HG03196 (cell line): ENCODE measurements around the gene B4GALT4.
"Not testable (repeated sequence)": the region's sequence is repeated elsewhere in the genome, so short reads cannot be mapped to it uniquely, and the experiment has no call there.

Experiments used
- ATAC-seq: cut with Tn5 transposase; IDR thresholded peaks from one replicate; pipeline ENCODE4 v1.9.1; 2021; ENCODE audit not compliant: unreplicated experiment

The B4GALT4 gene

DNA sequence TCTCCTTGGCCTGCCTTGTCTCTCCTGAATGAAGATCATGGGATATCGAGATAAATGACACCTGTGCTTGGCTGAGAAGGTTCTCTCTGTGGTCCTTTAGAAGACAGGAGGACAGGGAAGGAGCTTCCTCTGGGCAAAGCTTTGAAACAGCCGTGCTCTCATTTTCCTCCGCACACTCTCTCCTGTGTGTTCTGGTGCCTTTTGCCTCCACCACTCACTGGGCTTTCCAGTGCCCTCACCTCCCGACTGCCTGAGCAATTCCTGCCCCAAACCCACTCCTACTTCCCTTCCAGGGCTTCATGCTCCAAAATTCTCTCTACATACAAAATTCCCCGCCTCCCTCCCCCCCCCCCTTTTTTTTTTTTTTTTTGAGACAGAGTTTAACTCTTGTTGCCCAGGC is 35.0 kb downstream of the B4GALT4 start:
- no peak for ATAC-seq

DNA sequence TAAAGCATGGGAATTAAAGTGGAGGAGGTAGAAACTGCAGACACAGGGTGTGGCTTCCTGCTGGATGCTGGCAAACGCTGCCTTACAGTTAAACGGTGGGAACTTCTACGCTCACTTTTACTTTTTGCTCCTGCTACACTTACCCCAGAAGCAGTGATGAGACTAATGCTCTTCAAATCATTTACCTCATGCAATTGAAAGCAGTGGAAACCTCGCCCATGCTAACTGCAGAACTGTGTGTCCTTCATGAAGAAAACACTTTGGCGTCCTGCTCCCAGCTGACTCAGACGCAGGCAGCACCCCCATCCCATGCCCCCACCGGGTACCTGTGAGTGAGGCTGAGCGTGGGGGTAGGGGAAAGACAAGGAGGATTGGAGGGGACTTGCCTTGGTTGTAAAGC is 35.5 kb downstream of the B4GALT4 start:
- ATAC-seq = no peak

DNA sequence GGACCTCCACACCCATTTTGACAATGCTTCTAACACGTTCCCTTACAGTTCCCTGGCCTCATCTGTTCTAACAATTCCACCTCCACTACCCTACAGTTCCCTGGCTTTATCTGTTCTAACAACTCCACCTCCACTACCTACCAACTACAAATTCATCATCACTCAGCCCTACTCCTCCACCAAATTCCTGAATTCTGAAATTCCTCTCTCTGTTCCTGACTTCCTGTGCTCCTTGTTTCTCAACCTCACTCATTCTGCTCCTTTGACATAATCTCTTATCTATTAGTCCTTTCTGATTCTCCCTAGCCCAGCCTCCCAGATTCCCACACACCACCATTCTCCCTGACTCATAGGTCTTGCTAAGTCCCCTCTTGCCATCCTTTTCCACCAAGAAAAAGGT is 44.8 kb downstream of the B4GALT4 start:
- no peak for ATAC-seq

DNA sequence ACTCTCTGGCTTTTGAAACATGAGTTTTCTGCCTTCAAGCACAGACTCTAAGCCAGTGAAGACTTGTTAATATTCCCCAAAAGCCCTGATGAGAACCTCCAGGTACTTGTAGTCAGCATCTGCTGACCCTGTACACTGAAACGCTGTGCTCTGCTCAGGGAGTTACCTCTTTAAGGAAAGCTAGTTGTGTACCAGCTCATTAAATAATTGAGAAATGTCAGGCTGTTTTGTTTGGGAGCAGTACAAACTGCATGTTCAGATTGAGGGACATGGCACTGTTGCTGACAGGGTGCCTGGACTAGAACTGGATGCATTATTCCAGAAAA is 45.6 kb downstream of the B4GALT4 start:
- ATAC-seq = no peak

DNA sequence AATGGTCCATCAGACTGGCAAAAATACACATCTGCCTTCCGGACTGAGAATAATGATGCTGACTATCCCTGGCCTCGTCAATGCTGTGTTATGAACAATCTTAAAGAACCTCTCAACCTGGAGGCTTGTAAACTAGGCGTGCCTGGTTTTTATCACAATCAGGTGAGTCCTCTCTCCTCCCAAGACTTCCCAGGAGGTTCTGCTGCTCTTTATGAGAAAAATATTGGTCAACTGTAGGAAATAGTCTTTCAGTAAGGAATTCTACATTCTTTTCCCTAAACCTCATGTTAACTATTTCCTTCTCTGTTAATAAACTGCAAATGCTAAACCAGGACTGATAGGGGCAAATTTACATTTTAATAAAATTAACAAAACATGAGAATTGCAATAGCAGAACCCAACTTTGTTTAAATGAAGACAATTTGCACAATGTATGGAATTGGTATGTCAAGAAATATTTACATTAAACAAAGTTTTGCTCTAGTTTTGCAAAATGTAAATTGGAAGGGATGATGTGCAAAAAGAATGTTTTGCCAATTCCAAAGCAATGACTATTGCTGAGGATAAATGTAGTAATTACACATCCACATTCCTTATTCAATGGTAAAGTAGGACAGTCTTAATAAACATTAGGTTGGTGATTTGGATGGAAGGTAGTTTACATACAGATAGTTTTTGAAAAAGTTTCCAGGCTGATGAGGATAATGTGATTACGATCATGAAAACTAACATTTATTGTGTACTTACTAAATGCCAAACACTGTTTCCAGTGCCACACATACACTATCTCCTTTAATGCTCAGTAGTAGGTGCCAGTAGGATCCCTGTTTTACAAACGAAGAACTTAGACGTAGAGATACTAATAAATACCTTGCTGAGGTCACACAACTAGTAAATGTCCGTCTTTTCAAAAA is 46.2 kb downstream of the B4GALT4 start:
- no peak for ATAC-seq

DNA sequence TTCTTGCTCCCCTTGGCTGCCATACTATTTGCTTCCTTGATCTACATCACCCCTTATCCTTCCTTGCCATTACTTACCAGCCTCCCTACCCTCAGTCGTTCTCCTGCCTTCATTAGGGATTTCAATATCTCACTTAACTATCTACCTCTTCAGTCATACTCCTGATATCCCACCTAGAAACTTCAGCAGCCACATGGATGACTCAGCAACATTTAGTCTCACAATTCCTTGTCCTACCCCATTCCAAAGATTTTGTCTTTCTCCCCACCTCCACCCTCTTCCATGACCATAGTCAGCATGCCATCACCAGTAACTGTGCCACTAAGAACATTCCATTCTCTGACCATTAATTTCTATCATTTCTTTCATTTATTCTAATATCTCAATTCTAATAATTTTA is 48.9 kb downstream of the B4GALT4 start:
- no peak for ATAC-seq

DNA sequence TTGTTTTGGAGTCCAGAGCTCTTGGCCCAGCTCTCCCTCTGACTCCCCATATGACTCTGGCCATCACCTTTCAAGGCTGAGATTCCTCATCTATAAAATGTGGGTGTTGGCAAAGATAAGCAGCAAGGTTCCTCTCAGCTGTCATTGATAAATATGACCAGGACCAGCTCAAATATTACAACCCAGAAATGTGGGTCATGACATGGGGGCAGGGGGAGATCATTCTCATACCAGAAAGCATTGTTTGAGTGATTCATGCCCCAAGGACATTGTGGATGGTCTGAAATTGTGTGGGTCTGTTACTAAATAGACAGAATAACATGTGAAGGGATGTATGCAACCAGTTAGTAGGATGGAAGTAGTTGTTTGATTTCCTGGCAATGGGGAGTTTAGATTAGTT is 53.4 kb downstream of the B4GALT4 start:
- ATAC-seq = no peak

DNA sequence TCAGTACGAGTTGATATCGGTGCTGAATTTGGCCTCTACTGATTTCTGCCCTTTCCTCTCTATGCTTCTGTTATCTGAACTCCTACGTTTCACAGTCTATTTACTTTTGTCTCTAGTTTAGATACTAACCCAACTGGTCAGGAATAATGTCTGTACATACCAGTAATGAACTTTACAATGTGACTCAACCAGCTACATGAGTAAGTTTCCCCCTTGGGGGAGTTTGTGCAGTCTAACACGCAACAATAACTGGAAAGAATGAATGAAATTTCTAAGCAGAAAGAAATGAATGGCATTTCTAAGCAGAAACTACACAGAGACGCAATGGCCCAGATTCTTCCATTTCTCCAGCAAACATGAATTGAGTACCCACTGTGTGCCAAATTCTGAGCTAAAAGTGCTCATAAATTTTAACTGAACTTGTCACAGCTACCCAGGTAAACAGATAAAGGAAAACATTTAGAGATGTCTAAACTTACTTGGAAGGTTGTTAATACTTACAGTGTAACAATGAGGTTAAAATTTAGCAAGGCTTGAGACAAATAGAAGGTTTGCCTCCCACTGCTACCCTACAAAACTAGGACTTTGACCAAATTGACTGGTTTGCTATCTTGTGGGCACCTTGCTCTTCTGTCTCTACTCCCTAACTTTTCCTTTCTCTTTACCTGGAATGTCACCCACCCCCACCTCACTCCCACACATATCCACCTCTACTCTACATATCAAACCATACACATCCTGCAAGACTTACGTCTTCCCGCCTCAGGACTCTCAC is 55.7 kb downstream of the B4GALT4 start:
- no peak for ATAC-seq

DNA sequence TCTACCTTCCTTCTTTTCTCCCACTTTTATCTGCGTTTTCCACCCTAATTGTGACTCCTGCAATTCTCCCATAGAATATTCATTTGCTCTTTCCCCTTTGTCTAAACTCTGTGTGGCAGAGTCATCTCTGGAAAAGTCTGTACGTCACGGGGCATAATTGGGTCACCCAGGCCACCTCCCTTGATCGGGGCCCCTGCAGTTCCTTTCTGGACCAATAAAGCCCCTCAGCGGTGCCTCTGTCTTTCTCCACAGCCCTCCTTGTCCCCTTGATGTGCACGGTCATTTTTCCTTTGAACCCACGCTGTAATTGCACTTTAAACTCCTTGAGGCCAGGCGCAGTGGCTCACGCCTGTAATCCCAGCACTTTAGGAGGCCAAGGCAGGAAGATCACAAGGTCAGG is 56.6 kb downstream of the B4GALT4 start:
- ATAC-seq = no peak

DNA sequence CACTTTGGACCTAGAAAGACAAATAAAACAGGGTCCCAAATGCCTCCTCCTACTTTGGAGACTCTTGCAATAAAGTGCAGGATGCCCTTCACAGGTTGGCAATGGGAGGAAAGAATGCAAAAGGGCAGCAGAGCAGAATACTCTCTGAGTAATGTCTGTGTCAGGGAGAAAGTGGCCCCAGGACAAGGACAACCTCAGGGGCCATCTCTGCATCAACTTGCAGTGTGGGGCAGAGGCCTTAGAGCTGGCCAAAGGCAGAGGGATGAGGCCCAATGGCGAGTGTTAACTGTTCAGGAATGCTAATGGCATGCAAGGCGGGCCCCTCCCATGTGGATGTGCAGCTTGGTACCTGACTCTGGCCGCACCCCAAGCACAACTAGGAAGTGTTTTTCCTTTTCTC is 58.9 kb downstream of the B4GALT4 start:
- no peak for ATAC-seq

DNA sequence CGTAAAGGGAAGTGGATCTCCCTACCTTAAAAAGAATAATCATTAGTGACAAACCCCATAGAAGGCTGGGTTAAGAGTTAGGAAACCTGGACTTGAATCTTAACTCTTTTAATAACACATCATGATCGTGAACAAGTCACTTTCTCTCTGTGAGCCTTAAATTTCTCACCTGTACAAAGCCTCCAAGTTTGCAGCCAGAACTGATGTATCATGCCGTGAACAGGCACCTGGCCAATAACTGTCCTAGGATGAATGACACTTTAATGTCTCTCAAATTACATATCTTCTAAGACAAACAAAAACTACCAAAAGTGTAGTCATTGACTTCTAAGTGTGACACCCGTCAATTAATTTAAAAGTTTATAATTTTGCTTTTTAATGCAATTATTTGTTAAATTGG is 63.4 kb downstream of the B4GALT4 start:
- ATAC-seq = no peak

DNA sequence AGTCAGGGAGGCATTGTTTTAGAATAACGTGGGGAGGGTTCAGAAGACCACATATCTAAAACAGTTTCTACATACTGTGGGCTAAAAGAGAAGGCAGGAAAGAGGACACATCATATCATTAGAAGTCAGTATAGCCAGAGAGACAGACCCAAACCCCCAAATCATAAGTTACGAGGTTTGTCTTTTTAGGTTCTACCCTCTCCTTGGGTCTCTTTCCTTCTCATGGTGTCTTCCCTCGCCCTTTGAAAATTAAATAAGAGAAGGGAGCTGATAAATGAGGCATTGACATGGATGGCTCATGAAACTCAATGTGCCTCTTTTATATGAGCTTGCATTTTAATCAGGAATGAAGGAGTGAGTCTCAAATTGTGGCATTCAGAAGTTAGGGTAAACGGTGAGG is 63.9 kb downstream of the B4GALT4 start:
- ATAC-seq = no peak

DNA sequence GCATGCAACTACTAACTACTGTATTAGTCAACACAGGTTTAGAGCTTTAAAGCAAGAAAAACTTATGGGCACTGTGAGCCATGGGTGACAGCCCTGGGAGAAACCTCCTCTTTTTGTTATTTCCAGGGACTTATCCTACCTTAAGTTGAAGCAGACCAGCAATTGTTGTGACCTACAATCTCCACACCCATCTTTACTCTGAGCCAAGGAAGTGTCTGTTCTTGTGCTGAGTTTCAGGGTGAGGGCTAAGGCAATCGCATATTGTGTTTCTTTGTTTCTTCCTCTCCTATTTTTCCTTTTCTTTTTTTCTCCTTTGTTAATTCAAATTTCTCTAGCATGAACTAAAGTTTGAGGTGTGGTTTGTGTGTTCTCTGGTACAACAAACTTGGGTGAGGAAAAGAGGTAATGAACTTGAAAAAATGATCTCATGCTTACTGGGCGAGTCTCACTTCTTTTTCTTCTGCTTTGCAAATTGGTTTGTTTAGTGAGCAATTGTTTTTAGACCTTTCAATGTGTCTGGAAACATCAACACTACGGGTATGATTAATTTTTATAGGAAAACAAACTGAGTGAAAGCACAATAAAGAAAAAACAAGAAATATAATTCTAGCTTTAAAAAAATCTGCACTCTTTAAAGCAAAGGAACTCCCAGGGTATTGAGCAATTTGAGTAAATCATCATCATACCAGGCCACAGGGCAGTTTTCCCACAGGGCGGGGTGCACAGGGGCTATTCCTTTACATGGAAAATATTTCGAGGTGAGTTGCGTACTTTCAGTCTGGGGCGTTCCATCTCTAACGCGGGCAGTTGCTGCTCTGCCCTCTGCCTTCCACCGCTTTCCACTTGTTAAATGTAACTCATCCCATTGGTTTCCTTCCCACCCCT is 64.6 kb downstream of the B4GALT4 start:
- ATAC-seq = no peak

DNA sequence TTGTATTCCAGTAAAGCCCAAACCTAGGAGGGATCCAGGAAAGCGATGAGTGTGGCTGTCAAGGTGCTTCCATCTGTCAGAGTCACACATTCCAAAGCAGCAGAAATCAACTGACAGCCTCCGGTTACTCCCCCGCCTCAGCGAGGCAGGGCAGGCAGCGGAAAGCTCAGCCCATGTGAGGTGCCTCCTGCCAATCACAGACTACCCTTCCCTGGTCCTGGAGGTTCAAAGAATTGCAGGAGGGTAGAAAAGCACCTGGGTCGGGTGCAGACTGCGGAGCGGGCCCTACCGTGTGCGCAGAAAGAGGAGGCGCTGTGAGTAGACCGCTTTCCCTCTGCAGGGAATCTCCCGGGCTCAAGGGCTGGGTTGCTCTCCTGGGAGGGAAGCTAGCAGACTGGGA is 67.4 kb downstream of the B4GALT4 start, which contains the start of gene UPK1B:
Gene UPK1B (plus strand): TSS at position 274 of the 400 bp plus-strand sequence. CDS start 13,144 bp downstream, outside the sequence.
- ATAC-seq = no peak

DNA sequence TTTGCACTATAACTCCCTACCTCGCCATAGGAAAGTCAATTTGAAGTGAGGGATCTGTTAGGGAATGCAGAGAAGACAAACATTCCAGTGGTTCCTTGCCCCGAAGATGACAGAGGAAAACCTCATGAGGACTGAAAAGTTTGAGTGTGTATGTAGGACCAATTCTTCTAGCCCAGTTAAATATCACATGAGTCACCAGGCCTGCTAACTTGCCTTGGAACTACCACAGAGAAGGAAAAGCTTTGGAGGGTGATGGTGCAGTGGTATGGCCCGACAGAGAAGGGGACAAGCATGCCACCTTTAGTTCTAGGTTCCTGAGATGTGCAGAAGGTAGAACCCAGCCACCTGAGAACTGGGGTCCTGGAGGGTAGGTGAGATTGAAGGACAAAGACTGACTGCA is 69.9 kb downstream of the B4GALT4 start:
- no peak for ATAC-seq

DNA sequence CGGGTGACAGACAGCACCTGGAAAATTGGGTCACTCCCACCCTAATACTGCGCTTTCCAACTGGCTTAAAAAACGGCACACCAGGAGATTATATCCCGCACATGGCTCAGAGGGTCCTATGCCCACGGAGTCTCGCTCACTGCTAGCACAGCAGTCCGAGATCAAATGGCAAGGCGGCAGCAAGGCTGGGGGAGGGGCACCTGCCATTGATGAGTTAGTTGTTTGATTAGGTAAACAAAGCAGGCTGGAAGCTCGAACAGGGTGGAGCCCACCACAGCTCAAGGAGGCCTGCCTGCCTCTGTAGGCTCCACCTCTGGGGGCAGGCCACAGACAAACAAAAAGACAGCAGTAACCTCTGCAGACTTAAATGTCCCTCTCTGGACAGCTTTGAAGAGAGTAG is 75.9 kb downstream of the B4GALT4 start:
- not testable (repeated sequence) for ATAC-seq
